OCI-LY3 (cell line): Measurements from ENCODE around the gene SUMO4.

Experiments used
- CTCF ChIP-seq: fragments of 200-600, 300-600 bp; sonication (generic); IDR thresholded peaks from 2 replicates; pipeline ENCODE4 v1.5.1; 2014; ENCODE audit warnings: antibody characterized with exemption, low read length, low read depth
- EZH2phosphoT487 ChIP-seq: fragments of 200-600 bp; shearing (Covaris generic); IDR thresholded peaks from 2 replicates; pipeline ENCODE4 v1.6.1; 2018; ENCODE audit warnings: antibody characterized with exemption, mixed run types, low read depth

- TF ChIP-seq CTCF (no peak), EZH2phosphoT487 (no peak)
Measured at GRCh38 chr6:149387779-149388512, 12.1 kb upstream of the SUMO4 start.
